Mucosa of descending colon (tissue), 3 donors: Measurements from ENCODE around the gene CHIA. TPM values are rescaled to one million over a fixed set of nuclear protein-coding genes. Genes with fewer than 3 reads are reported as not detected.

Experiments used
- ATAC-seq: fragments of 200-7000 bp; cut with Tn5 transposase; one replicate; pipeline ENCODE4 v1.9.1; 2020; ENCODE audit warnings: mild to moderate bottlenecking, moderate library complexity
- DNase-seq, 3 donors: peaks; one replicate each; pipeline ENCODE4 v3.0.0-alpha.2; 2020
- H3K36me3 ChIP-seq: fragments of 200-600 bp; one replicate; pipeline ENCODE4 v1.8.0; 2021; ENCODE audit warnings: low read depth, mild to moderate bottlenecking
- H3K4me1 ChIP-seq: fragments of 200-600 bp; one replicate; pipeline ENCODE4 v1.8.0; 2021; ENCODE audit warnings: low read depth, mild to moderate bottlenecking
- H3K4me3 ChIP-seq: fragments of 200-600 bp; one replicate; pipeline ENCODE4 v1.8.0; 2021; ENCODE audit warnings: mild to moderate bottlenecking
- H3K9me3 ChIP-seq: fragments of 200-600 bp; one replicate; pipeline ENCODE4 v1.8.0; 2021; ENCODE audit warnings: mild to moderate bottlenecking
- intact Hi-C, 2 donors: fragments of 100-400 bp; cut with DNase I in 1 of 2; cut with micrococcal nuclease in 1 of 2; formaldehyde crosslinking; loops; one replicate each; pipeline versions ENCODE4 v1.11.0 to v1.11.1; 2022; cut with DNase I, micrococcal nuclease
- total RNA-seq, 3 donors: library from RNA; stranded (reverse); fragmentation: NEBNext Ultra II Directional in 2 of 3; extraction: Animal tissue kit (Norgen Biotek cat#: 25700) in 2 of 3; gene quantifications; one replicate each; pipeline versions ENCODE4 v1.2.1 to v1.2.4, GENCODE V29; 2021 to 2023
- TF ChIP-seq, protein P1 (sequence below): fragments of 200-600 bp; IDR thresholded peaks from one replicate; pipeline ENCODE4 v1.8.0; 2022; ENCODE audit warnings: antibody characterized with exemption, mild to moderate bottlenecking
- donor health status: DM: no; HTN: no; CAD: no; lungs with moderate emphysema.
- donor health status: DM: no; HTN: no; CAD: no.
- donor health status: DM: no; HTN: yes; CAD: no.

The CHIA gene
- total RNA-seq, 3 donors from 2014 or later = not detected

DNA sequence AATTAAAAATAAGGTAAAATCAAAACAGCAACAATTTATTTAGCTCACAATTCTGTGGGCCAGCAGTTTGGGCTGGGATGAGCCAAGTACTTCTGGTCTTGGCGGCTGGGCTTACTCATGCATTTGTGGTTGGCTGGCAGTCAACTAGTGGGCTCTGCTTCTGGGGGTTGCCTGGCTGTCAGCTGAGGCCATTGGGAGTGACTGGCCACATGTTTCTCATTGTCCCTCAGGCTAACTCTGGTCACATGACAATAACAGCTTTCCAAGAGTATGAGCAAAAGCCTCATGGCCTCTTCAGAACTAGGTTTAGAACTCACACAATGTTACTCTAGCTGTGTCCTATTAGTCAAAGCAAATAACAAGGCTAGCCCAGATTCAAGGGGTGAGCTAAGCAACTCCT lies 15.6 kb upstream of the CHIA start:
- ATAC-seq (peak; percentile 46), DNase-seq (peak; percentile 20 to 54 (median 25))
- no peaks in the 10 kb centered on the region for H3K9me3 ChIP-seq
- TF ChIP-seq, protein P1, sequence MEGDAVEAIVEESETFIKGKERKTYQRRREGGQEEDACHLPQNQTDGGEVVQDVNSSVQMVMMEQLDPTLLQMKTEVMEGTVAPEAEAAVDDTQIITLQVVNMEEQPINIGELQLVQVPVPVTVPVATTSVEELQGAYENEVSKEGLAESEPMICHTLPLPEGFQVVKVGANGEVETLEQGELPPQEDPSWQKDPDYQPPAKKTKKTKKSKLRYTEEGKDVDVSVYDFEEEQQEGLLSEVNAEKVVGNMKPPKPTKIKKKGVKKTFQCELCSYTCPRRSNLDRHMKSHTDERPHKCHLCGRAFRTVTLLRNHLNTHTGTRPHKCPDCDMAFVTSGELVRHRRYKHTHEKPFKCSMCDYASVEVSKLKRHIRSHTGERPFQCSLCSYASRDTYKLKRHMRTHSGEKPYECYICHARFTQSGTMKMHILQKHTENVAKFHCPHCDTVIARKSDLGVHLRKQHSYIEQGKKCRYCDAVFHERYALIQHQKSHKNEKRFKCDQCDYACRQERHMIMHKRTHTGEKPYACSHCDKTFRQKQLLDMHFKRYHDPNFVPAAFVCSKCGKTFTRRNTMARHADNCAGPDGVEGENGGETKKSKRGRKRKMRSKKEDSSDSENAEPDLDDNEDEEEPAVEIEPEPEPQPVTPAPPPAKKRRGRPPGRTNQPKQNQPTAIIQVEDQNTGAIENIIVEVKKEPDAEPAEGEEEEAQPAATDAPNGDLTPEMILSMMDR = no peak
- no peaks in the 10 kb centered on the region for H3K4me1 ChIP-seq
- H3K36me3 ChIP-seq = no peaks in the 10 kb centered on the region
- H3K4me3 ChIP-seq = no peak overlapping the region
- intact Hi-C loops = no loop called here

GRCh38 chr1:111275780-111276433 lies 14.7 kb upstream of the CHIA start:
- ATAC-seq (no peak), DNase-seq (no peak)
- TF ChIP-seq, protein P1 = no peak
- Histone ChIP-seq H3K36me3 (no peaks in the 10 kb centered on the region), H3K4me3 (no peak overlapping the region), H3K9me3 (no peaks in the 10 kb centered on the region), H3K4me1 (no peaks in the 10 kb centered on the region)
- intact Hi-C loops = no loop called here

DNA sequence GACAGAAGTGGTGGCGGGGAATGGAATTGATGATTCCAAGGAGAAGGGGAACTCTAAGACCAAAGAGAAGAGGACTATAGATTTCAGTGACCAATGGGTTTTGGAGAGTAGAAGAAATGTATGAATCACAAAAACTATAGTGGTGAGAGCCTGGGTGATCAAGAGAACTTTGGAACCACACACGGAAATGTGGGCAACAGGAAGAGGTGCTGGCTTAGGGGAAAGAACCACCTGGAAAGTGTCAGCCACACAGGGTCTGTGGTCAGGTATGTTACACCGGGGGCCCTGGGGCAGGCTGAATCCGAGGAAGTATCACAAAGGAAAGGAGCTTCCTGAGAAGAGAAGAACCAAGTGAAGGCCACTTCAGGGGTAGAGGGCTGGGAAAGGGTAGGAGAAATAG lies 11.5 kb upstream of the CHIA start:
- intact Hi-C loops = no loop called here
- Histone ChIP-seq H3K36me3 (no peaks in the 10 kb centered on the region), H3K9me3 (no peaks in the 10 kb centered on the region), H3K4me3 (no peak overlapping the region), H3K4me1 (no peaks in the 10 kb centered on the region)
- DNase-seq (no peak), ATAC-seq (no peak)
- TF ChIP-seq, protein P1 = no peak

DNA sequence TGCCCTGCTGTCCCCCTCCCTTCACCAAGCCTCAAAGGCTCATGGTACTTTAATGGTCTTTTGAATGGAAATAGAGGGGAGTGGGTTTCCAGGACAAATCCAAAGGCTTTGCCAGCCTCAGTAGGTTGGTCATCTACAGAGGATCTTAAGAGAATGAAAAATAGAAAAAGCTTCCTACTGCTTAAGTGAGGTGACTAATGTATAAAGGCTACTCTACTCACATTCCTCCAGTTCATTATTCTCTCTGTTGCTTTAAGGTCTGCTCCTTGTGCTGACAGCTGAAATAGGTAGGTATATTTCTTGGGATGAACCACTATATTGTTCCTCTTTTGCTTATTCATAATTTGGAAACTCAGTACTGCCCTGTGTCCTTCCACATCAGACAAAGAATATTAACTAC lies 10.4 kb upstream of the CHIA start:
- H3K9me3 ChIP-seq = no peaks in the 10 kb centered on the region
- intact Hi-C loops = no loop called here
- TF ChIP-seq, protein P1 = no peak
- DNase-seq = no peak
- no peak for ATAC-seq
- no peaks in the 10 kb centered on the region for H3K4me1 ChIP-seq
- no peak overlapping the region for H3K4me3 ChIP-seq
- H3K36me3 ChIP-seq = no peaks in the 10 kb centered on the region

- ATAC-seq (no peak), DNase-seq (no peak)
- Histone ChIP-seq H3K36me3 (no peaks in the 10 kb centered on the region), H3K4me3 (no peak overlapping the region), H3K9me3 (no peaks in the 10 kb centered on the region), H3K4me1 (no peaks in the 10 kb centered on the region)
- intact Hi-C loops = no loop called here
- TF ChIP-seq, protein P1 = no peak
Observed at GRCh38 chr1:111281411-111281810, 9.2 kb upstream of the CHIA start.

GRCh38 chr1:111283838-111284237 lies 6.8 kb upstream of the CHIA start:
- no peaks in the 10 kb centered on the region for H3K4me1 ChIP-seq
- no peaks in the 10 kb centered on the region for H3K9me3 ChIP-seq
- TF ChIP-seq, protein P1 = no peak
- no peaks in the 10 kb centered on the region for H3K36me3 ChIP-seq
- ATAC-seq (no peak), DNase-seq (no peak)
- H3K4me3 ChIP-seq = no peak overlapping the region
- intact Hi-C loops = no loop called here
